GM23338 (cell line): Measurements from ENCODE around the gene KIF21A. TPM values are rescaled to one million over a fixed set of nuclear protein-coding genes. Genes with fewer than 3 reads are reported as not detected.

Experiments
- ATAC-seq: fragments of 200-7000 bp; cut with Tn5 transposase; 3 replicates; pipeline ENCODE4 v1.9.1; 2020
- DNase-seq: peaks from one replicate; pipeline ENCODE4 v3.0.0-alpha.2; 2015; ENCODE audit warnings: low spot score
- H2AFZ ChIP-seq: fragments of 200-600 bp; sonication (generic); 2 replicates; pipeline ENCODE4 v1.8.0; 2016; ENCODE audit warnings: antibody characterized with exemption, mild to moderate bottlenecking, moderate library complexity
- H3F3A ChIP-seq: fragments of 200-600 bp; sonication (generic); replicated peaks from 2 replicates; pipeline ENCODE4 v1.8.0; 2017; ENCODE audit warnings: antibody characterized with exemption, mixed run types, low read depth
- H3K27ac ChIP-seq: fragments of 200-600 bp; sonication (generic); 2 replicates; pipeline ENCODE4 v1.6.1; 2016; ENCODE audit warnings: low read depth
- H3K27me3 ChIP-seq: fragments of 200-600 bp; sonication (generic); 2 replicates; pipeline ENCODE4 v1.8.0; 2016; ENCODE audit warnings: mild to moderate bottlenecking, mixed run types, moderate library complexity; ENCODE audit not compliant: insufficient read depth
- H3K36me3 ChIP-seq: fragments of 200-600 bp; sonication (generic); 2 replicates; pipeline ENCODE4 v1.8.0; 2016; ENCODE audit warnings: mild to moderate bottlenecking; ENCODE audit not compliant: insufficient read depth
- H3K4me1 ChIP-seq: fragments of 200-600 bp; sonication (generic); 2 replicates; pipeline ENCODE4 v1.8.0; 2016; ENCODE audit warnings: mild to moderate bottlenecking, moderate library complexity; ENCODE audit not compliant: insufficient read depth
- H3K4me2 ChIP-seq: fragments of 200-600 bp; sonication (generic); 2 replicates; pipeline ENCODE4 v1.7.1; 2017; ENCODE audit warnings: mixed run types
- H3K4me3 ChIP-seq: fragments of 200-600 bp; sonication (generic); 2 replicates; pipeline ENCODE4 v1.6.1; 2016; ENCODE audit warnings: mixed run types
- H3K79me2 ChIP-seq: fragments of 200-600 bp; sonication (generic); replicated peaks from 2 replicates; pipeline ENCODE4 v1.8.0; 2017; ENCODE audit warnings: mild to moderate bottlenecking; ENCODE audit not compliant: insufficient read depth
- H3K9me2 ChIP-seq: fragments of 200-600 bp; sonication (generic); 2 replicates; pipeline ENCODE4 v1.8.0; 2017; ENCODE audit not compliant: insufficient read depth
- H4K20me1 ChIP-seq: fragments of 200-600 bp; sonication (generic); replicated peaks from 2 replicates; pipeline ENCODE4 v1.8.0; 2017; ENCODE audit warnings: mild to moderate bottlenecking; ENCODE audit not compliant: insufficient read depth
- H3K27ac Mint-ChIP-seq: 2 replicates; pipeline ENCODE4 v1.8.0; 2020; ENCODE audit warnings: inconsistent platforms, mild to moderate bottlenecking, moderate library complexity, mixed read lengths
- H3K27me3 Mint-ChIP-seq: 3 replicates; pipeline ENCODE4 v1.8.0; 2022; ENCODE audit warnings: low read depth, mild to moderate bottlenecking, moderate library complexity, mixed read lengths, inconsistent platforms; ENCODE audit not compliant: insufficient read depth, poor library complexity
- H3K36me3 Mint-ChIP-seq: 3 replicates; pipeline ENCODE4 v1.8.0; 2021; ENCODE audit warnings: low read depth, mild to moderate bottlenecking, inconsistent platforms, moderate library complexity, mixed read lengths
- H3K4me1 Mint-ChIP-seq: 3 replicates; pipeline ENCODE4 v1.8.0; 2020; ENCODE audit warnings: mild to moderate bottlenecking, inconsistent platforms, mixed read lengths
- H3K4me3 Mint-ChIP-seq: 3 replicates; pipeline ENCODE4 v1.8.0; 2021; ENCODE audit warnings: moderate library complexity, mild to moderate bottlenecking, inconsistent platforms, mixed read lengths
- H3K9me3 Mint-ChIP-seq: 3 replicates; pipeline ENCODE4 v1.8.0; 2020; ENCODE audit warnings: moderate library complexity, mild to moderate bottlenecking, inconsistent platforms, mixed read lengths
- CREB1 ChIP-seq: fragments of 250-450 bp; sonication (Bioruptor Pico); IDR thresholded peaks from 2 replicates; pipeline ENCODE4 v1.5.0; 2020; ENCODE audit warnings: low read depth, mild to moderate bottlenecking, moderate library complexity
- CTCF ChIP-seq, 2 experiments: fragments of 200-600 bp in 1 of 2; sonication (generic) in 1 of 2; conservative IDR thresholded peaks; 2 replicates each; pipeline versions ENCODE4 v1.5.1 to v1.6.1; 2016 to 2017; ENCODE audit warnings: antibody characterized with exemption in 2 of 2, low read depth in 2 of 2, mild to moderate bottlenecking in 2 of 2, moderate library complexity in 1 of 2
- ETS1 ChIP-seq: IDR thresholded peaks from 2 replicates; pipeline ENCODE4 v1.6.1; 2016; ENCODE audit warnings: antibody characterized with exemption
- EZH2 ChIP-seq: fragments of 200-600 bp; sonication (generic); IDR thresholded peaks from one replicate; pipeline ENCODE4 v1.8.0; 2017; ENCODE audit warnings: antibody characterized with exemption, mild to moderate bottlenecking, low read depth; ENCODE audit not compliant: unreplicated experiment
- EZH2phosphoT487 ChIP-seq: fragments of 200-600 bp; sonication (generic); IDR thresholded peaks from one replicate; pipeline ENCODE4 v1.8.1; 2018; ENCODE audit warnings: antibody characterized with exemption; ENCODE audit not compliant: unreplicated experiment
- JUNB ChIP-seq: IDR thresholded peaks from one replicate; pipeline ENCODE4 v1.6.1; 2016; ENCODE audit warnings: antibody characterized with exemption; ENCODE audit not compliant: unreplicated experiment
- NANOG ChIP-seq: IDR thresholded peaks from 2 replicates; pipeline ENCODE4 v1.6.1; 2016; ENCODE audit warnings: antibody characterized with exemption, borderline replicate concordance
- POLR2AphosphoS5 ChIP-seq: IDR thresholded peaks from 2 replicates; pipeline ENCODE4 v1.6.1; 2016; ENCODE audit warnings: antibody characterized with exemption, low read depth
- REST ChIP-seq: IDR thresholded peaks from one replicate; pipeline ENCODE4 v1.6.1; 2018; ENCODE audit warnings: antibody characterized with exemption; ENCODE audit not compliant: unreplicated experiment
- STAT1 ChIP-seq: IDR thresholded peaks from one replicate; pipeline ENCODE4 v1.6.1; 2016; ENCODE audit warnings: antibody characterized with exemption; ENCODE audit not compliant: unreplicated experiment
- ZNF114 ChIP-seq: fragments of 250-450 bp; sonication (Bioruptor Pico); IDR thresholded peaks from 2 replicates; pipeline ENCODE4 v1.5.0; 2020; ENCODE audit warnings: mild to moderate bottlenecking, moderate library complexity
- ZNF331 ChIP-seq: fragments of 250-450 bp; sonication (Bioruptor Pico); IDR thresholded peaks from 2 replicates; pipeline ENCODE4 v1.5.0; 2020; ENCODE audit warnings: low read depth, mild to moderate bottlenecking, moderate library complexity
- ZNF462 ChIP-seq: fragments of 250-450 bp; sonication (Bioruptor Pico); IDR thresholded peaks from 2 replicates; pipeline ENCODE4 v1.5.0; 2020; ENCODE audit warnings: mild to moderate bottlenecking, moderate library complexity
- polyA plus RNA-seq: library from polyadenylated mRNA; unstranded; fragments of >200 nt; fragmentation: Nextera tagmentation; extraction: Ambion mirVana; gene quantifications from 2 replicates; pipeline ENCODE4 v1.2.1, GENCODE V29; 2016
- total RNA-seq: library from RNA; depleted of rRNA; stranded (reverse); fragments of >200 nt; shearing (Covaris generic); gene quantifications from 2 replicates; pipeline ENCODE4 v1.2.3, GENCODE V29; 2014

KIF21A gene
- total and polyA plus RNA-seq, 2 experiments from 2014 or later = 28.8 to 32.0 TPM

- Histone ChIP-seq H3K27ac (no peak overlapping the region), H3F3A (no peaks in the 10 kb centered on the region), H3K36me3 (no peaks in the 10 kb centered on the region), H4K20me1 (no peaks in the 10 kb centered on the region), H3K4me3 (no peak overlapping the region), H3K27me3 (no peaks in the 10 kb centered on the region), H3K4me1 (no peaks in the 10 kb centered on the region), H3K4me2 (no peak overlapping the region), H3K9me2 (no peaks in the 10 kb centered on the region), H2AFZ (no peak overlapping the region), H3K79me2 (no peaks in the 10 kb centered on the region)
- H3K27me3 Mint-ChIP-seq = no peaks in the 10 kb centered on the region
- no peak for DNase-seq
- peaks cover 5% of the 10 kb centered on the region; the same call in 1 of the 3 replicates for H3K9me3 Mint-ChIP-seq
- no peak overlapping the region for H3K4me3 Mint-ChIP-seq
- TF ChIP-seq REST (no peak), EZH2 (no peak), STAT1 (no peak), POLR2AphosphoS5 (no peak), ZNF331 (CRISPR knock-in tag) (no peak), EZH2phosphoT487 (no peak), NANOG (no peak), CREB1 (CRISPR knock-in tag) (no peak), ZNF114 (CRISPR knock-in tag) (no peak), CTCF (conservative IDR thresholded peaks at IDR 0.05; ENCODE audit: low read depth in 2 of 2) (no peak), ETS1 (no peak), JUNB (no peak), ZNF462 (no peak)
- ATAC-seq = no peak
- no peaks in the 10 kb centered on the region for H3K4me1 Mint-ChIP-seq
- no peaks in the 10 kb centered on the region for H3K36me3 Mint-ChIP-seq
- H3K27ac Mint-ChIP-seq = no peak overlapping the region
Observed at GRCh38 chr12:39483042-39483441, 40.1 kb upstream of the KIF21A start.
